Activated CD4-positive, alpha-beta T cell treated with anti-CD3 and anti-CD28 coated beads for 36 hours (primary cell): Measurements from ENCODE around the gene SRRM2. TPM values are rescaled to one million over a fixed set of nuclear protein-coding genes. Genes with fewer than 3 reads are reported as not detected.

Source experiments
- ATAC-seq: fragments of 200-7000 bp; cut with Tn5 transposase; one replicate; pipeline ENCODE4 v1.10.0; 2021; ENCODE audit warnings: mild to moderate bottlenecking, moderate library complexity
- CTCF ChIA-PET: fragments of 350-600 bp; sonication (Branson Sonifier 250); formaldehyde crosslinking; loops from one replicate; lab custom pipeline; 2021; ENCODE audit warnings: antibody characterized with exemption; lab: Charles Lee
- POLR2A ChIA-PET: fragments of 350-600 bp; sonication (Branson Sonifier 250); formaldehyde crosslinking; loops from one replicate; lab custom pipeline; 2021; ENCODE audit warnings: antibody characterized with exemption, inconsistent platforms; lab: Charles Lee
- DNase-seq: peaks from one replicate; pipeline ENCODE4 v3.0.0-alpha.2; 2020
- H3K27ac Mint-ChIP-seq: one replicate; pipeline ENCODE4 v1.8.0; 2021; ENCODE audit warnings: mixed read lengths
- H3K27me3 Mint-ChIP-seq: one replicate; pipeline ENCODE4 v1.8.0; 2021; ENCODE audit warnings: mixed read lengths
- H3K36me3 Mint-ChIP-seq: one replicate; pipeline ENCODE4 v1.8.0; 2021; ENCODE audit warnings: low read depth, mixed read lengths
- H3K4me1 Mint-ChIP-seq: one replicate; pipeline ENCODE4 v1.8.0; 2021; ENCODE audit warnings: mixed read lengths
- H3K4me3 Mint-ChIP-seq: one replicate; pipeline ENCODE4 v1.8.0; 2021; ENCODE audit warnings: mild to moderate bottlenecking, moderate library complexity, mixed read lengths
- H3K9me3 Mint-ChIP-seq: one replicate; pipeline ENCODE4 v1.8.0; 2021; ENCODE audit warnings: low read depth, mixed read lengths
- intact Hi-C, 2 experiments: fragments of 100-400 bp; cut with DNase I in 1 of 2; cut with micrococcal nuclease in 1 of 2; formaldehyde crosslinking; loops; one replicate each; pipeline versions ENCODE4 v1.14.2 to v1.15.1; 2022 to 2024; cut with DNase I, micrococcal nuclease
- total RNA-seq, 2 experiments: library from RNA; stranded (reverse); gene quantifications; one replicate each; pipeline ENCODE4 v1.2.3, GENCODE V29; 2021

Gene SRRM2
- 100 to 1,000 TPM; 517 to 598 TPM for total RNA-seq

GRCh38 chr16:2752035-2752849, at the start of gene SRRM2:
Gene SRRM2, plus strand, starts transcription at chr16:2752638. Its CDS starts 3,727 bp downstream, at chr16:2756365.
- POLR2A ChIA-PET: interaction anchor here (0.5 to 3.4 kb wide), 6 partner anchors 11 to 787 kb away, joined by 3 to 26 read pairs (median 7); partner anchors contain the start of genes ELOB, KCTD5, RPS2 and TRAF7
- Mint-ChIP-seq H3K36me3 (peaks cover 47% of the 10 kb centered on the region), H3K9me3 (no peaks in the 10 kb centered on the region), H3K4me3 (peak within 1 kb of the TSS; percentile 99), H3K27ac (peak within 1 kb of the TSS; percentile 98), H3K4me1 (peaks cover 45% of the 10 kb centered on the region), H3K27me3 (no peaks in the 10 kb centered on the region)
- DNase-seq (peak; percentile 97), ATAC-seq (peak; percentile 90)
- intact Hi-C loops: loop anchor here (1.0 to 10.0 kb wide), 20 partner anchors 25 to 925 kb away; partner anchors contain the start of genes KCTD5 (in 2 of the 2), ABCA3 (in 1 of the 2), ATP6V0C (in 1 of the 2) and CCNF (in 1 of the 2)
- CTCF ChIA-PET: interaction anchor here (1.7 kb wide), 1 partner anchor 22 kb away, joined by 3 read pairs; no protein-coding TSS in a partner anchor

GRCh38 chr16:2702871-2703745, 49.3 kb upstream of the SRRM2 start:
- Mint-ChIP-seq H3K4me1 (no peaks in the 10 kb centered on the region), H3K4me3 (no peak overlapping the region), H3K36me3 (peaks cover 7% of the 10 kb centered on the region), H3K27ac (no peak overlapping the region), H3K27me3 (no peaks in the 10 kb centered on the region), H3K9me3 (no peaks in the 10 kb centered on the region)
- CTCF ChIA-PET: no interaction called here
- no peak for DNase-seq
- POLR2A ChIA-PET: no interaction called here
- intact Hi-C loops: no loop called here
- ATAC-seq: no peak

GRCh38 chr16:2704166-2704982, 48.1 kb upstream of the SRRM2 start:
- ATAC-seq (no peak), DNase-seq (no peak)
- Mint-ChIP-seq H3K4me1 (no peaks in the 10 kb centered on the region), H3K4me3 (no peak overlapping the region), H3K27ac (no peak overlapping the region), H3K27me3 (no peaks in the 10 kb centered on the region), H3K36me3 (peaks cover 9% of the 10 kb centered on the region), H3K9me3 (no peaks in the 10 kb centered on the region)
- intact Hi-C loops: no loop called here
- ChIA-PET CTCF (interaction anchor here (0.7 kb wide), 2 partner anchors 207 to 795 kb away, joined by 4 read pairs; no protein-coding TSS in a partner anchor), POLR2A (no interaction called here)

DNA sequence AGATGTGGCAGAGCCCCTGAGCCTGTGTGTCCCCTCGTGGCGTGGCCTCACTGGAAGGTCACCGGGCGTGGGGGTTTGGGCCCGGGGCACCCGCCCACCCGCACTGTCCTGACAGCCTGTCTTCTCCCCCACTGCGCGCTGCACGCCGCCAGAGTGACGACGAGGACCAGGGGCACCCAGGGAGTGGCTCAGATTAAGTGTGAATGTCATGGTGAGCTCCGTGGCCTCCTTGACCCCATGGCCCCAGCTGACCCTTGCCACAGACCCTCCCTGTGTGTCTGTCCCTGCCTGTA, 47.5 kb upstream of the SRRM2 start:
- no peaks in the 10 kb centered on the region for H3K9me3 Mint-ChIP-seq
- peaks cover 8% of the 10 kb centered on the region for H3K36me3 Mint-ChIP-seq
- no peak for ATAC-seq
- ChIA-PET CTCF (no interaction called here), POLR2A (no interaction called here)
- H3K27me3 Mint-ChIP-seq: no peaks in the 10 kb centered on the region
- intact Hi-C loops: no loop called here
- H3K4me1 Mint-ChIP-seq: no peaks in the 10 kb centered on the region
- H3K4me3 Mint-ChIP-seq: no peak overlapping the region
- DNase-seq: no peak
- no peak overlapping the region for H3K27ac Mint-ChIP-seq

GRCh38 chr16:2705351-2705750, 47.1 kb upstream of the SRRM2 start:
- no peak overlapping the region for H3K4me3 Mint-ChIP-seq
- POLR2A ChIA-PET: no interaction called here
- H3K36me3 Mint-ChIP-seq: peaks cover 6% of the 10 kb centered on the region
- ATAC-seq (no peak), DNase-seq (no peak)
- H3K27me3 Mint-ChIP-seq: no peaks in the 10 kb centered on the region
- H3K27ac Mint-ChIP-seq: no peak overlapping the region
- H3K9me3 Mint-ChIP-seq: no peaks in the 10 kb centered on the region
- intact Hi-C loops: no loop called here
- CTCF ChIA-PET: interaction anchor here (0.7 kb wide), 2 partner anchors 19 to 766 kb away, joined by 3 read pairs; no protein-coding TSS in a partner anchor
- H3K4me1 Mint-ChIP-seq: no peaks in the 10 kb centered on the region

GRCh38 chr16:2706085-2706484, 46.4 kb upstream of the SRRM2 start:
- no peaks in the 10 kb centered on the region for H3K9me3 Mint-ChIP-seq
- POLR2A ChIA-PET: no interaction called here
- intact Hi-C loops: no loop called here
- H3K4me3 Mint-ChIP-seq: no peak overlapping the region
- H3K27me3 Mint-ChIP-seq: no peaks in the 10 kb centered on the region
- ATAC-seq: no peak
- no peak for DNase-seq
- H3K36me3 Mint-ChIP-seq: peaks cover 6% of the 10 kb centered on the region
- H3K4me1 Mint-ChIP-seq: no peaks in the 10 kb centered on the region
- no peak overlapping the region for H3K27ac Mint-ChIP-seq
- CTCF ChIA-PET: interaction anchor here (0.7 kb wide), 1 partner anchor 766 kb away, joined by 3 read pairs; no protein-coding TSS in a partner anchor

DNA sequence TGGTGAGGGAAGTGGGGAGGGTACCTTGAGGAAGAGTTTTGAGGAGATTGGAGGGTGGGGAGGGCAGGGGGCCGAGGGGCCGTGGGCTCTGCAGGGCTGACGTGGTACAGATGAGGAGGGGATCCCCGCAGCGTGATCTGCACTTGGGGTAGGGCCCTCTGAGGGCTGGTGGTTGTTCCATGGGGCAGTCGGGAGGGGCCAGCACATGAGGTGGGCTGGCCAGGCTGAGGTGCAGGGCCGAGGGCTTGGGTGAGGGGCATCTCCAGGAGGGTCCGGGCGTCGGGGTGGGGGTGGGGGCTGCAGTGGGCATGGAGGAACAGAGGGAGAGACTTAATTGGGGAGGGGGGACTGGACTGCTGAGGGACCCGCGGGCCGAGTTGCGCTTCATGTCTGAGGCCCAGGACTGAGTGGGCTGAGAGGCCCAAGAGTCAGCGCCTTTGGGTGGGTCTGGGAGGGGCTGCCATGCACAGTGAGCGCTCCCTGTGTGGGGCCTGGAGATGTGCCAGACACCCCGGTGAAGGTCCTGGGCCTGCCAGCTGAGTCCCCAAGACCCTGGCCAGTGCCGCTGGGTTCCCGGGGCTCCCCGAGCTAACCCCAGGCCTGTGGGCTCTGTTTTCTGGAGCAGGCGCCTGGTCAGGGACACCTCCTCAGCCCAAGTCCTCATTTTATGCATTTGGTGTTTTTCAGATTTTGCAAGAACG, 45.7 kb upstream of the SRRM2 start:
- ChIA-PET POLR2A (no interaction called here), CTCF (no interaction called here)
- Mint-ChIP-seq H3K4me3 (no peak overlapping the region), H3K27me3 (no peaks in the 10 kb centered on the region), H3K4me1 (no peaks in the 10 kb centered on the region), H3K36me3 (peaks cover 6% of the 10 kb centered on the region), H3K27ac (no peak overlapping the region), H3K9me3 (no peaks in the 10 kb centered on the region)
- DNase-seq: no peak
- intact Hi-C loops: no loop called here
- no peak for ATAC-seq

GRCh38 chr16:2707368-2708289, 44.8 kb upstream of the SRRM2 start:
- ChIA-PET CTCF (interaction anchor here (0.7 kb wide), 1 partner anchor 146 kb away, joined by 3 read pairs; no protein-coding TSS in a partner anchor), POLR2A (no interaction called here)
- Mint-ChIP-seq H3K27ac (no peak overlapping the region), H3K4me3 (no peak overlapping the region), H3K9me3 (no peaks in the 10 kb centered on the region), H3K4me1 (no peaks in the 10 kb centered on the region), H3K36me3 (peaks cover 6% of the 10 kb centered on the region), H3K27me3 (no peaks in the 10 kb centered on the region)
- no peak for ATAC-seq
- intact Hi-C loops: no loop called here
- no peak for DNase-seq

- H3K9me3 Mint-ChIP-seq: no peaks in the 10 kb centered on the region
- POLR2A ChIA-PET: no interaction called here
- intact Hi-C loops: no loop called here
- peaks cover 6% of the 10 kb centered on the region for H3K36me3 Mint-ChIP-seq
- H3K27me3 Mint-ChIP-seq: no peaks in the 10 kb centered on the region
- DNase-seq (no peak), ATAC-seq (no peak)
- CTCF ChIA-PET: interaction anchor here (0.7 to 0.9 kb wide), 2 partner anchors 145 to 270 kb away, joined by 3 read pairs; no protein-coding TSS in a partner anchor
- H3K4me1 Mint-ChIP-seq: no peaks in the 10 kb centered on the region
- no peak overlapping the region for H3K4me3 Mint-ChIP-seq
- H3K27ac Mint-ChIP-seq: no peak overlapping the region
Observed at GRCh38 chr16:2708290-2708639, 44.2 kb upstream of the SRRM2 start.
